Fibroblast of lung (primary cell): ENCODE measurements around the gene ZGPAT. TPM values are rescaled to one million over a fixed set of nuclear protein-coding genes. Genes with fewer than 3 reads are reported as not detected.

ENCODE experiments used
- DNase-seq, 2 donors: peaks; one replicate each; pipeline versions ENCODE4 v3.0.0 to v3.0.0-alpha.2; 2010; ENCODE audit warnings: low read depth in 2 of 2
- H2AFZ ChIP-seq: 2 replicates; pipeline ENCODE4 v1.5.1; 2012; ENCODE audit warnings: low read length, control low read depth, inconsistent platforms
- H3K27ac ChIP-seq: 2 replicates; pipeline ENCODE4 v1.5.1; 2011; ENCODE audit warnings: low read length, control low read depth; ENCODE audit not compliant: insufficient read depth
- H3K27me3 ChIP-seq: 2 replicates; pipeline ENCODE4 v1.5.1; 2011; ENCODE audit warnings: mild to moderate bottlenecking, low read length; ENCODE audit not compliant: control insufficient read depth, insufficient read depth
- H3K36me3 ChIP-seq: 2 replicates; pipeline ENCODE4 v1.5.1; 2011; ENCODE audit warnings: low read length; ENCODE audit not compliant: control insufficient read depth, insufficient read depth
- H3K4me1 ChIP-seq: 2 replicates; pipeline ENCODE4 v1.5.1; 2011; ENCODE audit warnings: low read length; ENCODE audit not compliant: control insufficient read depth, insufficient read depth; ENCODE audit errors: extremely low read depth
- H3K4me2 ChIP-seq: 2 replicates; pipeline ENCODE4 v1.5.1; 2011; ENCODE audit warnings: low read length, control low read depth; ENCODE audit not compliant: insufficient read depth; ENCODE audit errors: extremely low read depth
- H3K4me3 ChIP-seq, 4 experiments: fragments of 200-600 bp in 1 of 4; sonication (generic) in 1 of 4; replicated peaks in 1 of 4; 2 replicates each; pipeline ENCODE4 v1.5.1; 2011 to 2016; ENCODE audit warnings: low read length in 4 of 4, low read depth in 3 of 4, mild to moderate bottlenecking in 3 of 4, control low read depth in 2 of 4, inconsistent platforms in 1 of 4, mixed read lengths in 1 of 4; ENCODE audit not compliant: insufficient read depth in 1 of 4; ENCODE audit errors: control extremely low read depth in 1 of 4
- H3K79me2 ChIP-seq: 2 replicates; pipeline ENCODE4 v1.5.1; 2012; ENCODE audit warnings: mild to moderate bottlenecking, low read length, inconsistent platforms; ENCODE audit not compliant: control insufficient read depth, insufficient read depth
- H3K9ac ChIP-seq: 2 replicates; pipeline ENCODE4 v1.5.1; 2011; ENCODE audit warnings: mild to moderate bottlenecking, low read length, control low read depth; ENCODE audit not compliant: insufficient read depth
- H3K9me3 ChIP-seq: 2 replicates; pipeline ENCODE4 v1.5.1; 2012; ENCODE audit warnings: low read depth, low read length; ENCODE audit not compliant: control insufficient read depth, insufficient read depth
- H4K20me1 ChIP-seq: 2 replicates; pipeline ENCODE4 v1.5.1; 2011; ENCODE audit warnings: low read length; ENCODE audit not compliant: control insufficient read depth, insufficient read depth; ENCODE audit errors: extremely low read depth
- EZH2 ChIP-seq: IDR thresholded peaks from 2 replicates; pipeline ENCODE4 v1.5.1; 2012; ENCODE audit warnings: low read length, control low read depth, mild to moderate bottlenecking; ENCODE audit errors: missing control alignments
- polyA plus RNA-seq, 2 donors: library from polyadenylated mRNA; depleted of rRNA in 1 of 2; stranded (reverse) in 1 of 2; unstranded in 1 of 2; fragments of >200 nt; gene quantifications; 2 replicates each; pipeline ENCODE4 v1.2.1, GENCODE V29; 2011 to 2012; ENCODE audit warnings: missing spikeins in 1 of 2
- total RNA-seq: library from RNA; depleted of rRNA; stranded (reverse); fragments of >200 nt; gene quantifications from 2 replicates; pipeline ENCODE4 v1.2.1, GENCODE V29; 2014
- TF ChIP-seq, protein P1 (sequence below), 2 donors: IDR thresholded peaks in 1 of 2; conservative IDR thresholded peaks in 1 of 2; 1 replicate in 1 of 2; 2 replicates in 1 of 2; pipeline ENCODE4 v1.5.1; 2011 to 2012; ENCODE audit warnings: low read length in 2 of 2, control low read depth in 1 of 2, inconsistent platforms in 1 of 2, low read depth in 1 of 2, mild to moderate bottlenecking in 1 of 2

The ZGPAT gene
- total and polyA plus RNA-seq, 2 donors (not counting 1 experiment from before 2014, with no cell fraction given) = 7.6 to 10.7 TPM

- no peak for DNase-seq
- Histone ChIP-seq H3K4me2 (no peak overlapping the region), H3K79me2 (peaks cover 4% of the 10 kb centered on the region), H3K27ac (no peak overlapping the region), H3K9me3 (no peaks in the 10 kb centered on the region), H2AFZ (no peak overlapping the region), H3K36me3 (peaks cover 17% of the 10 kb centered on the region), H3K9ac (no peak overlapping the region), H4K20me1 (no peaks in the 10 kb centered on the region), H3K4me1 (peaks cover 4% of the 10 kb centered on the region), H3K4me3 (no peak overlapping the region), H3K27me3 (no peaks in the 10 kb centered on the region)
- TF ChIP-seq EZH2 = no peak
- TF ChIP-seq, protein P1, sequence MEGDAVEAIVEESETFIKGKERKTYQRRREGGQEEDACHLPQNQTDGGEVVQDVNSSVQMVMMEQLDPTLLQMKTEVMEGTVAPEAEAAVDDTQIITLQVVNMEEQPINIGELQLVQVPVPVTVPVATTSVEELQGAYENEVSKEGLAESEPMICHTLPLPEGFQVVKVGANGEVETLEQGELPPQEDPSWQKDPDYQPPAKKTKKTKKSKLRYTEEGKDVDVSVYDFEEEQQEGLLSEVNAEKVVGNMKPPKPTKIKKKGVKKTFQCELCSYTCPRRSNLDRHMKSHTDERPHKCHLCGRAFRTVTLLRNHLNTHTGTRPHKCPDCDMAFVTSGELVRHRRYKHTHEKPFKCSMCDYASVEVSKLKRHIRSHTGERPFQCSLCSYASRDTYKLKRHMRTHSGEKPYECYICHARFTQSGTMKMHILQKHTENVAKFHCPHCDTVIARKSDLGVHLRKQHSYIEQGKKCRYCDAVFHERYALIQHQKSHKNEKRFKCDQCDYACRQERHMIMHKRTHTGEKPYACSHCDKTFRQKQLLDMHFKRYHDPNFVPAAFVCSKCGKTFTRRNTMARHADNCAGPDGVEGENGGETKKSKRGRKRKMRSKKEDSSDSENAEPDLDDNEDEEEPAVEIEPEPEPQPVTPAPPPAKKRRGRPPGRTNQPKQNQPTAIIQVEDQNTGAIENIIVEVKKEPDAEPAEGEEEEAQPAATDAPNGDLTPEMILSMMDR (conservative IDR thresholded peaks at IDR 0.05 in 1 of 2, IDR thresholded peaks at IDR 0.05 in 1 of 2; ENCODE audit: low read depth in 1 of 2, low read length in 2 of 2) = no peak
Observed at GRCh38 chr20:63745961-63746731, 38.3 kb downstream of the ZGPAT start.

DNA sequence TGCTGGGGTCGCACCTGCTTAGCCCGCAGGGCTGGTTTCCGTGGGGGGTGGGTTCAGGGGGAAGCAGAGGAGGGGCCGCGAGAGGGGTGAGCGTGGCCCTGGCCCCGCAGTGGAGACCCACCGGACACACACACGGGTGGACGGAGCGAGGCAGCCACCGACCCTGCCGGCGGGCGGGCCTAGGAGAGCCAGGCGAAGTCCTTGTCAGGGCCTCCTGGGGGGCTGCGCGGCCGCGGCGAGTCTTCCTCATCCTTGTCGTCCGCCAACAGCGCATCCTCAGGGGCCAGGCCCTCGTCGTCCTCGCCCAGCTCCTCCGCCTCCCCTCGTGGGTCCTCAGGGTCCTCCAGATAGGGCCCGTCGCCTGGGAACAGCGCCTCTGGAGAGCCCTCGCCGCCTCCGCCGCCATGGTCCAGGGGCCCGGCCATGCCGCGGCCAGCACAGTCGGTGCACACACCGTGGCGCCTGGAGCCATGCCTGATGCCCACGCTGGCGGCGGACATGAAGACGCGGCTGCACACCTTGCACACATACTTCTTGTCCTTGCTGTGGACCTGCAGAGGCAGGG is 39.0 kb downstream of the ZGPAT start:
- Histone ChIP-seq H4K20me1 (no peaks in the 10 kb centered on the region), H3K4me2 (no peak overlapping the region), H2AFZ (no peak overlapping the region), H3K27me3 (no peaks in the 10 kb centered on the region), H3K4me1 (no peaks in the 10 kb centered on the region), H3K36me3 (peaks cover 13% of the 10 kb centered on the region), H3K4me3 (no peak overlapping the region), H3K27ac (no peak overlapping the region), H3K9ac (no peak overlapping the region), H3K79me2 (no peaks in the 10 kb centered on the region), H3K9me3 (no peaks in the 10 kb centered on the region)
- no peak for TF ChIP-seq EZH2
- TF ChIP-seq, protein P1 (conservative IDR thresholded peaks at IDR 0.05 in 1 of 2, IDR thresholded peaks at IDR 0.05 in 1 of 2; ENCODE audit: low read depth in 1 of 2, low read length in 2 of 2) = no peak
- DNase-seq = no peak

GRCh38 chr20:63747622-63748069 is 39.8 kb downstream of the ZGPAT start:
- H2AFZ ChIP-seq = no peak overlapping the region
- H3K27me3 ChIP-seq = no peaks in the 10 kb centered on the region
- H3K4me1 ChIP-seq = no peaks in the 10 kb centered on the region
- DNase-seq = no peak
- no peak for TF ChIP-seq EZH2
- TF ChIP-seq, protein P1 (conservative IDR thresholded peaks at IDR 0.05 in 1 of 2, IDR thresholded peaks at IDR 0.05 in 1 of 2; ENCODE audit: low read depth in 1 of 2, low read length in 2 of 2) = no peak
- H3K4me3 ChIP-seq = no peak overlapping the region
- no peak overlapping the region for H3K9ac ChIP-seq
- peaks cover 5% of the 10 kb centered on the region for H3K36me3 ChIP-seq
- no peaks in the 10 kb centered on the region for H3K9me3 ChIP-seq
- H3K4me2 ChIP-seq = no peak overlapping the region
- no peak overlapping the region for H3K27ac ChIP-seq
- H4K20me1 ChIP-seq = no peaks in the 10 kb centered on the region
- no peaks in the 10 kb centered on the region for H3K79me2 ChIP-seq
